Right hindlimb (tissue), 1 donor: ENCODE measurements around the gene MTAP.

Experiments used
- DNase-seq: peaks from one replicate; pipeline ENCODE4 v3.0.0-alpha.2; 2018

Gene MTAP

DNA sequence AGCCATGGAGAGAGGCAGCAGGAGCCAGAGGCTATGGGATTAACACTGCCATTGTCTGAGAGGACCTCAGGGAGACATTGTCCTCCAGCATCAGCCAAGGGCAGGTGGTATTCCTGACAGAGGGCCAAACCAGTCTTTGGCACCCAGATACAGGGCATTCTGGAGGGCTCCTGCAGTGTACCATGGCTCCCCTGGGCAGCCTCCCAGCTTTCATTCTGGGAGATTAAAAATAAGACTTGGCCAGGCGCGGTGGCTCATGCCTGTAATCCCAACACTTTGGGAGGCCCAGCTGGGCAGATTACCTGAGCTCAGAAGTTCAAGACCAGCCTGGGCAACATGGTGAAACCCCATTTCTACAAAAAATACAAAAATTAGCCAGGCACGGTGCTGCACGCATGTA, 4.2 kb downstream of the MTAP start:
- no peak for DNase-seq

- no peak for DNase-seq
Observed at GRCh38 chr9:21810388-21810787, 8.0 kb downstream of the MTAP start.

DNA sequence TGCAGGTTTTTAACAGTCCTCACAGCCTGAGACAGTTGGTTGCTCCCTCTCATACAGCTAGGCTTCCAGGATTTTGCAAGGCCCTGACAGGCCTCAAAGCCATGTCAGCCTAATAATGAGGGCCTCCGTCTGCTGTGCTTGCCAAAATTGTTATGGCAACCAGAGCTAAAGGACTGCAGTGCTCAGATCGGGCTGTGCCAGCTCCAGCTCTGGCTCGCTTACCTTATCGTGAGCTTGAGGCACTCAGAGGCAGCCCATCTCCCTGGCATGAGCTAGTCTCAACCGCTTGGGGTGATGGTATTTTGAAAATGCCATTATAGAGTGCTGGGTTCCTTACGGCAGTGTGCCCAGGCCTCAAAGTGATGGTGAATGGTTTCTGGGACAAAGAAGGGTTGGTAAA, 8.4 kb downstream of the MTAP start:
- DNase-seq, result no peak

DNA sequence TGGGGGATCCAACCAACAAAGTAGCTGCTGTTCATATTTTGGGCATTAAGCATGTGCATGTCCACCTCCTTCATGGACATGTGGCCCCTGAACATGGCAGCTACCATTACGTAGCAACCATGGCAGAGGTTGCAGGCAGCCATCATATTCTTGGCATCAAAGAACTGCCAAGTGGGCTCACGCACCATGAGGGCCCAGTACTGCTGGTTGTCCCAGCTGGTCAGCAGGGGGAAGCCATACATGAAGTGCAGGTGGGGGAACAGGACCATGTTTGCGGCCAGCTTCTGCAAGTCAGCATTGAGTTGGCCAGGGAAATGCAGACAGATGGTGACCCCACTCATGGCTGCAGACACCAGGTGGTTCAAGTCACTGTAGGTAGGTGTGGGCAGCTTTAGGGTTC, 9.5 kb downstream of the MTAP start:
- no peak for DNase-seq

GRCh38 chr9:21812415-21812814, 10.0 kb downstream of the MTAP start:
- DNase-seq, result no peak

DNA sequence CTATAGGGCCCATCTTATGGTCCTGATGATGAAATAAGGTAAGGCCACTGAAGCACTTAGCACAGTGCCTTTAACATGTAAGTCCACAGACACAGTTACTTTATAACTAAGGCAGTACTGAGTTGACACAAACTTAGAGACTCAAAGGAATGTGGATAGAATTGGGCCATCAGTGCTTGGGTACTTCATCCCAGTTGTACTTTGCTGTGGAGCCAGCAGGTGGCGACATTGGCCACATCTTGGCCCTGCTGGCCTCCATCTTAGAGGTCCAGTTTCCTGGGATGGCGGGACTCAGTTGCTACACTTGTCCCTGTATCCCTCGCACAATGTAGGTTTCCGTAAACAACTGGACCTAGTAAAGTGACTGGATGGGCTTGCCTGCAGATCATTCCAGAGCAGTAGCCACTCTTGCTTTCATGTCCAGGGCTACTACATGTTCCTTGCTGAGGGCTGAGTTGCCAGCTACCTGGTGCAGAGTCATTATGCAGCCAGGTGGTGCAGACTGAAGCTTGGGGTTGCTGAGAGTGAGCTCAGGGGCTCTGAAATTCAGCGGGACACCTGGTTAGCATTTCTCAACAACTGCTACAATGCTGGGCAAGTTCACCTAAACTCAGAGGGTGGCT, 10.6 kb downstream of the MTAP start:
- DNase-seq, result peak; percentile 55

GRCh38 chr9:21813575-21814473, 11.4 kb downstream of the MTAP start:
- DNase-seq, result peak; percentile 34

- DNase-seq, result no peak
Observed at GRCh38 chr9:21815643-21816042, 13.2 kb downstream of the MTAP start.

- no peak for DNase-seq
Observed at GRCh38 chr9:21817176-21817575, 14.7 kb downstream of the MTAP start.

GRCh38 chr9:21825637-21826036, 23.2 kb downstream of the MTAP start:
- no peak for DNase-seq

GRCh38 chr9:21828853-21829410, 26.5 kb downstream of the MTAP start:
- no peak for DNase-seq

- DNase-seq, result no peak
Observed at GRCh38 chr9:21830589-21830988, 28.2 kb downstream of the MTAP start.

DNA sequence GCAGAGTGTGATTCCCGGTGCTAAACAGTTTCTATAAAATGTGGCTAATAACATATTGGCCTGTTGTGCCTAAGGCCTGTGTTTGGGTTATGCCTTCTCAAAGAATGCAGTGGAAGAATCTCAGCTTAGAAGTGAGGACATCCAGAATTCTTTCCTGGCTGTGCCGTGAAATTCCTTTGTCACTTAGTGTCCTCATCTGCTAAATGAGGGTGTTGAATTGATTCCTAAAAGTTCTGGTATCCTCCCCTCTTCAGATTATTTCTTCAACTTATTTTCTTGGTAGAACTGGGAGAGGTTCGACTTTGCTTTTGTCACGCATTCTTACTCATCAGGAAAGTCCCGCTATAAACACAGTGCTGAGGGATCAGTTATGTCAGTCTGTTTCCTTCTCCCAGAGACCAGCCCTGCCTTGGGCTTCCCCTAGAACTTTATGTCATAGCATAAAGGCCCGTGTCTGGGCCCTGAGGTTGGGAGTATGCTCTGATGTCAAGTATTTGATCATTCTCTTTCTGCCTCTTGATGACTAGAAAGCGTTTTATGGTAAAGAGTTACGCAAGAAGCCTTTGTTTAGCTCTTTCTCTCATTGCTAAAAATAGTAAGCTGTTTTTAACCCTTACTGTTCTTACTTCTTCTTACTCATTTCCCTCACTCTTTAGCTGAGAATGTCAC, 29.5 kb downstream of the MTAP start:
- DNase-seq, result no peak

DNA sequence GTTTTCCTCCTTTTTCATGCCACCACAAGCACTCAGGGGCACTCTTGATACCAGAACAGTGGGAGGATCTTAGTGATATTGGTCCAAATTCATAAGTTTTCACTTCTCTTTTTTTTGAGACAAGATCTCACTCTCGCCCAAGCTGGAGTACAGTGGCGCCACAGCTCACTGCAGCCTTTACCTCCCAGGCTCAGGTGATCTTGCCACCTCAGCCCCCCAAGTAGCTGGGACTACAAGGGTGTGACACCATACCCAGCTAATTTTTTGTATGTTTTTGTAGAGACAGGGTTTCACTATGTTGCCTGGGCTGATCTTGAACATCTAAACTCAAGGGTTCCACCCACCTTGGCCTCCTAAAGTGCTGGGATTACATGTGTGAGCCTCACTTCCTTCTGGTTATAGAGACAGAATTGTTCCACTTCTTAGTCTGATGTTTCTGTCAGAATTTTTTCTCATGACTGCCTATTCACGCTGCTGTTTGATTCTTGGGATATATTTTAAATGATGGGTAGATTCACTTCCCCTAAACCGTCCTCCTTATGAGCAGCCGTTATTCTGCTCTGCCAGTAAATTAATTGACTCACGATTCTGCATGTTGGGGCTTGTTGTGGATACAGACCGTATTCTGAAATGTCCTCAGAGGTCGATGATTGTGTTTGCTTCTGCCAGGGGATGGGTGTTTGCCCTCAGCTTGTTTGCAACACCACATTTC, 30.8 kb downstream of the MTAP start:
- DNase-seq, result no peak

- no peak for DNase-seq
Observed at GRCh38 chr9:21835121-21835520, 32.7 kb downstream of the MTAP start.

DNA sequence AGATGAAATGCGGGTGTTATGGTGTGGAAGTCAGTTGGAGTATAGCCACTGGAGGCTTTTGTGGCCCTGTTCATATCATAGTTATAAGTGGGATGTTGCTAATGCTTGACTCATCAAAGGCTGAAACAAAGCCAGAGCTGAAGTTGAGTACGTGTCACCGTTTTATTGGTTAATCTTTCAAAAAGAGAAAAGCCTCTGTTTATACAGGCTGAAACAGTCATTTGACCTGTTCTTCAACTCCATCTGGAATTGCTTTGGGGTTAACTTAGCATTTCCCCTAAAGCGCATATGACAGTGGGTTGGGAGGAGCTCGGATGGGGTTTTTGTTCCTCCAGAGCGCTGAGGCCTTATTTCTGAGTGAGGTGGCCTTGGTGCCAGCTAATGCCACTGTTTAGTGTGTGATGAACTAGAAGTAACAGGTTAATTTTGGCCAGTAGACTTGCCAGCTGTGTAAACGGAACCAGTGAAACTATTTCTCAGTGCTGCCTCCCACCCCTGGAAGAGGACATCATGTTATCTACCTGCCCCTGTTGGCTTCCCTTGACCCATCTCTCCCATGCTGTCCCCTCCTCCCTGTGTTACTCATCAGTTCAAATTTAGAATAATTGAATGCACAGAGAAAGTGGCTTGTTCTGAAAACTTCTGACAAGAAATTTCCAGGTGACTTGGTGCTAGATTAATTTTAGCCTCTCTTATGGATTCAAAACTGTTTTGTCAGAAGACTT, 34.2 kb downstream of the MTAP start:
- DNase-seq, result no peak

- no peak for DNase-seq
Observed at GRCh38 chr9:21837501-21837900, 35.1 kb downstream of the MTAP start.

- DNase-seq, result no peak
Observed at GRCh38 chr9:21840647-21841046, 38.2 kb downstream of the MTAP start.

DNA sequence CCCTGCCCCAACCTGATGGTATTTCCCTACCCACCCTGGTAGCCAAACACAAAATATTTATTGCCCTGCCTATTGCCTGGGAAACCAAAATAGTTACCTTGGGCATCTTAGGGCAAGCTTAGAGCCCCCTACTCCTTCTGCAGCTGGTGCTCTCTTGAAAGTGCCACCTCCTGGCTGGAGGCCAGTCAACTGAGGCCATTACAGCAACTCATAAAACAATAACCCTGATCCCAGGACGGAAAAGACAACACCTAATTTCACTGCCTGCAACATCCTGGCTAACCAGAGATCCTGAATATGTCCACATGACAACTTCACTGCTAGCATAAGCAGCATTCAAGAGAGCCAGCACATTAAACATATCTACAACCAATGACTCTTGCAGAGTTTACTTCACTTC, 38.7 kb downstream of the MTAP start:
- DNase-seq, result no peak

DNA sequence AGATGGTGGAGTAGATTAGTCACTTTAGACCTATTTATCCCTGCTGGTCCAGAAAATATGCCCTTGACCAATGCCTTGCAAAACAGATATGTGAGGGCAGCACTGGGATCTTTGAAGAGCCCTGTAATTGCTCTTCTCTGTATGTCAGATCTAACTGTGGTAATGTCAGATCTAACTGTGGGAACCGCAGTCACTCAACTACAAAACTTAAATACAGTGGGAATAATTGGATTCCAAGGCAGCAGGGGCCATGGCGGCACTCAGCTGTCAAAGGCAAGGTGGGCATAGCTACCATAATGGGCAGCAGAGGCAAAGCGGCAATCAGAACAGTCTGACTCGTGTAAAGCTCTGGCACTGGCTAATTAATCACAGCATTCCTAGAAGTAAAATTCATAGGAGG, 46.2 kb downstream of the MTAP start:
- DNase-seq, result no peak

- DNase-seq, result no peak
Observed at GRCh38 chr9:21852754-21853153, 50.3 kb downstream of the MTAP start.

- no peak for DNase-seq
Observed at GRCh38 chr9:21853414-21853813, 51.0 kb downstream of the MTAP start.
